HG03442 (cell line): Measurements from ENCODE around the gene BEST2.

Source experiments
- ATAC-seq: cut with Tn5 transposase; IDR thresholded peaks from one replicate; pipeline ENCODE4 v1.9.1; 2021; ENCODE audit warnings: mild to moderate bottlenecking, moderate library complexity; ENCODE audit not compliant: unreplicated experiment

BEST2 gene

GRCh38 chr19:12785431-12786031 is 33.9 kb downstream of the BEST2 start:
- ATAC-seq = no peak

GRCh38 chr19:12786141-12786870 is 34.7 kb downstream of the BEST2 start:
- ATAC-seq = no peak

- ATAC-seq = no peak
Measured at GRCh38 chr19:12786952-12787351, 35.4 kb downstream of the BEST2 start.

GRCh38 chr19:12787458-12787857 is 35.9 kb downstream of the BEST2 start:
- ATAC-seq = no peak

GRCh38 chr19:12788042-12788681 is 36.6 kb downstream of the BEST2 start:
- no peak for ATAC-seq

GRCh38 chr19:12788682-12789097 is 37.1 kb downstream of the BEST2 start:
- ATAC-seq = no peak

- no peak for ATAC-seq
Measured at GRCh38 chr19:12789098-12789903, 37.7 kb downstream of the BEST2 start.

GRCh38 chr19:12789904-12790619 is 38.5 kb downstream of the BEST2 start:
- peak; percentile 37 for ATAC-seq

GRCh38 chr19:12790628-12791344 is 39.2 kb downstream of the BEST2 start:
- ATAC-seq = no peak

- peak; percentile 21 for ATAC-seq
Measured at GRCh38 chr19:12791345-12792050, 39.9 kb downstream of the BEST2 start, which contains the start of gene JUNB. TSS of gene JUNB (plus strand) at chr19:12791486. CDS start at chr19:12791772, 286 bp downstream.

- no peak for ATAC-seq
Measured at GRCh38 chr19:12792051-12792852, 40.7 kb downstream of the BEST2 start.

- no peak for ATAC-seq
Measured at GRCh38 chr19:12792853-12793289, 41.3 kb downstream of the BEST2 start.

- peak; percentile 33 for ATAC-seq
Measured at GRCh38 chr19:12793290-12794195, 42.0 kb downstream of the BEST2 start.

GRCh38 chr19:12794196-12794941 is 42.8 kb downstream of the BEST2 start:
- ATAC-seq = no peak

GRCh38 chr19:12794971-12795381 is 43.4 kb downstream of the BEST2 start:
- no peak for ATAC-seq
